Left ventricle myocardium inferior (tissue), 1 donor: Measurements from ENCODE around the gene FAM135A. TPM values are rescaled to one million over a fixed set of nuclear protein-coding genes. Genes with fewer than 3 reads are reported as not detected.

ENCODE experiments used
- DNase-seq: peaks from one replicate; pipeline ENCODE4 v3.0.0-alpha.2; 2020
- H3K27ac ChIP-seq: fragments of 200-600 bp; replicated peaks from 2 replicates; pipeline ENCODE4 v1.8.0; 2021
- H3K27me3 ChIP-seq: fragments of 200-600 bp; 2 replicates; pipeline ENCODE4 v1.8.0; 2021; ENCODE audit warnings: low read depth
- H3K36me3 ChIP-seq: fragments of 200-600 bp; 2 replicates; pipeline ENCODE4 v1.8.0; 2021
- H3K4me1 ChIP-seq: fragments of 200-600 bp; 2 replicates; pipeline ENCODE4 v1.8.0; 2021
- H3K4me3 ChIP-seq: fragments of 200-600 bp; 2 replicates; pipeline ENCODE4 v1.8.0; 2021; ENCODE audit warnings: mild to moderate bottlenecking, moderate library complexity
- H3K9me3 ChIP-seq: fragments of 200-600 bp; replicated peaks from 2 replicates; pipeline ENCODE4 v1.8.0; 2021
- CTCF ChIP-seq: fragments of 200-600 bp; IDR thresholded peaks from 2 replicates; pipeline ENCODE4 v1.8.0; 2021; ENCODE audit warnings: antibody characterized with exemption, mild to moderate bottlenecking, borderline replicate concordance
- intact Hi-C: fragments of 100-400 bp; cut with micrococcal nuclease; formaldehyde crosslinking; loops from one replicate; pipeline ENCODE4 v1.11.0; 2022
- total RNA-seq: library from RNA; stranded (reverse); fragmentation: NEBNext Ultra II Directional; extraction: Animal tissue kit (Norgen Biotek cat#: 25700); gene quantifications from one replicate; pipeline ENCODE4 v1.2.1, GENCODE V29; 2021
- donor health status: DM: no; HTN: yes; CAD: no; lungs with severe emphysema.

FAM135A gene
- total RNA-seq, 1 donor from 2014 or later, result 14.5 TPM

- no peak for DNase-seq
- Histone ChIP-seq H3K4me3 (no peak overlapping the region), H3K27ac (no peak overlapping the region), H3K27me3 (no peaks in the 10 kb centered on the region), H3K9me3 (no peaks in the 10 kb centered on the region), H3K4me1 (no peaks in the 10 kb centered on the region), H3K36me3 (no peaks in the 10 kb centered on the region)
- no peak for TF ChIP-seq CTCF
- intact Hi-C loops, result no loop called here
Observed at GRCh38 chr6:70380252-70380651, 33.1 kb upstream of the FAM135A start.

GRCh38 chr6:70380771-70381416, 32.4 kb upstream of the FAM135A start:
- Histone ChIP-seq H3K4me1 (no peaks in the 10 kb centered on the region), H3K36me3 (no peaks in the 10 kb centered on the region), H3K4me3 (no peak overlapping the region), H3K9me3 (no peaks in the 10 kb centered on the region), H3K27ac (no peak overlapping the region), H3K27me3 (no peaks in the 10 kb centered on the region)
- no peak for DNase-seq
- TF ChIP-seq CTCF, result no peak
- intact Hi-C loops, result no loop called here

GRCh38 chr6:70381417-70381782, 31.9 kb upstream of the FAM135A start:
- Histone ChIP-seq H3K27me3 (no peaks in the 10 kb centered on the region), H3K27ac (no peak overlapping the region), H3K4me1 (no peaks in the 10 kb centered on the region), H3K36me3 (no peaks in the 10 kb centered on the region), H3K9me3 (no peaks in the 10 kb centered on the region), H3K4me3 (no peak overlapping the region)
- TF ChIP-seq CTCF, result no peak
- intact Hi-C loops, result no loop called here
- no peak for DNase-seq

- H3K4me3 ChIP-seq, result no peak overlapping the region
- H3K27ac ChIP-seq, result no peak overlapping the region
- TF ChIP-seq CTCF, result no peak
- no peaks in the 10 kb centered on the region for H3K27me3 ChIP-seq
- H3K9me3 ChIP-seq, result no peaks in the 10 kb centered on the region
- H3K4me1 ChIP-seq, result no peaks in the 10 kb centered on the region
- intact Hi-C loops, result no loop called here
- no peak for DNase-seq
- H3K36me3 ChIP-seq, result no peaks in the 10 kb centered on the region
Observed at GRCh38 chr6:70385901-70386300, 27.4 kb upstream of the FAM135A start.

GRCh38 chr6:70388814-70389213, 24.5 kb upstream of the FAM135A start:
- H3K4me3 ChIP-seq, result no peak overlapping the region
- DNase-seq, result no peak
- intact Hi-C loops, result no loop called here
- no peak overlapping the region for H3K27ac ChIP-seq
- no peaks in the 10 kb centered on the region for H3K4me1 ChIP-seq
- no peaks in the 10 kb centered on the region for H3K36me3 ChIP-seq
- TF ChIP-seq CTCF, result no peak
- no peaks in the 10 kb centered on the region for H3K27me3 ChIP-seq
- H3K9me3 ChIP-seq, result no peaks in the 10 kb centered on the region
